Neural progenitor cell (in vitro differentiated cells): ENCODE data around the gene GABBR2.

Experiments used
- EZH2 ChIP-seq: fragments of 200-600 bp; sonication (generic); IDR thresholded peaks from 2 replicates; pipeline ENCODE4 v1.6.1; 2017; ENCODE audit warnings: antibody characterized with exemption, mild to moderate bottlenecking, moderate library complexity
- EZH2phosphoT487 ChIP-seq: fragments of 200-600 bp; sonication (generic); IDR thresholded peaks from 2 replicates; pipeline ENCODE4 v1.6.1; 2017; ENCODE audit warnings: antibody characterized with exemption
- TF ChIP-seq, protein P1 (sequence below): fragments of 200-600 bp; sonication (generic); IDR thresholded peaks from 2 replicates; pipeline ENCODE4 v1.5.1; 2017; ENCODE audit warnings: antibody characterized with exemption, mild to moderate bottlenecking

GRCh38 chr9:98401140-98402018 is 307.4 kb downstream of the GABBR2 start:
- TF ChIP-seq, protein P1, sequence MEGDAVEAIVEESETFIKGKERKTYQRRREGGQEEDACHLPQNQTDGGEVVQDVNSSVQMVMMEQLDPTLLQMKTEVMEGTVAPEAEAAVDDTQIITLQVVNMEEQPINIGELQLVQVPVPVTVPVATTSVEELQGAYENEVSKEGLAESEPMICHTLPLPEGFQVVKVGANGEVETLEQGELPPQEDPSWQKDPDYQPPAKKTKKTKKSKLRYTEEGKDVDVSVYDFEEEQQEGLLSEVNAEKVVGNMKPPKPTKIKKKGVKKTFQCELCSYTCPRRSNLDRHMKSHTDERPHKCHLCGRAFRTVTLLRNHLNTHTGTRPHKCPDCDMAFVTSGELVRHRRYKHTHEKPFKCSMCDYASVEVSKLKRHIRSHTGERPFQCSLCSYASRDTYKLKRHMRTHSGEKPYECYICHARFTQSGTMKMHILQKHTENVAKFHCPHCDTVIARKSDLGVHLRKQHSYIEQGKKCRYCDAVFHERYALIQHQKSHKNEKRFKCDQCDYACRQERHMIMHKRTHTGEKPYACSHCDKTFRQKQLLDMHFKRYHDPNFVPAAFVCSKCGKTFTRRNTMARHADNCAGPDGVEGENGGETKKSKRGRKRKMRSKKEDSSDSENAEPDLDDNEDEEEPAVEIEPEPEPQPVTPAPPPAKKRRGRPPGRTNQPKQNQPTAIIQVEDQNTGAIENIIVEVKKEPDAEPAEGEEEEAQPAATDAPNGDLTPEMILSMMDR, result no peak
- TF ChIP-seq EZH2phosphoT487 (no peak), EZH2 (no peak)
